Ramos (cell line): ENCODE measurements around the gene TSC22D2.

Experiments
- in situ Hi-C: fragments of 300-500 bp; cut with MboI; formaldehyde crosslinking; loops from one replicate; pipeline ENCODE4 v1.14.3; 2022; ENCODE audit warnings: low sequenced_read_pairs; ENCODE audit not compliant: unreplicated experiment

TSC22D2 gene

DNA sequence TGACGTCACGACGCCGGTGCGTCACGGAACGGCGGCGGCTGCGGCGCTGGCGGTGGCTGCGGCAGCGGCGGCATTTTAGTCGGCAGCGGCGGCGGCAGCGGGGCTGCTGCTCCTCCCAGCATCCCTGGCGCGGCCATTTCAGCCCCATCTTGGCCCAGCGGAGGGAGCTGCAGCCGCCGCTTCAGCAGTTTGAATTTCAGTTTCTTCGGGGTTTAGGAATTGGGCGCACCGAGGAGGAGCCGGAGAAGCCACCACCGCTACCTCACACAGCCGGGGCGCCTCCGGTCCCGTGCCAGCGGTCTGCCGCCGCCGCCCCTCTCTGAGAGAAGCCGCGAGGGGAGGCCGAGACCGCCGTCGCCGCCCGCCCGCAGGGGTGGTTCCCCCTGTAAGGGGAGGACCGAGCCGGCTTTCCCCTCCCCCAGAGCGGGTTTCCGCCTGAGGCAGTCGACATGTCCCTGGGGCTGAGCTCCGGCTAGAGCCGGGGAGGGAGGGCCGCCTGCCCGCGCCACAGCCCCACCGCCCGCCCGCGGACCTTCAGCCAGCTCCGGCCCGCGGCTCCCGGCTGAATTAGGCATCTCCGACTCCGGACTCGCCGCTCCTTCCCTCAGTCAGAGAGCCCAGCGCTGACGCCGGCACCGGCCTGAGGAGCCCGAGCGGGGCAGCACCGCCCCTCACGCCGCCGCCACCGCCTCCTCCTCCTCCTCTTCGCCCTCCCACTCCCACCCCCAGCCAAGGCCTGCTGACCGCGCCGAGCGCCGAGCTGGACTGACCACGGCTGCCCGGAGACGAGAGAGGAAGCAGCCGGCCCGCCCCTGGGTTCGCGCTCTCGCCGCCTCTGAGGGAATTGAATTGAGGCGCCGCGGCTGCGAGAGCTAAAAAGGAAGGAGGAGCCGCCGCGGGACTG, at the start of gene TSC22D2:
TSC22D2 (plus strand) TSS at position 78 of the 904 bp plus-strand sequence. CDS start 1,053 bp downstream, outside the sequence.
- in situ Hi-C loops = no loop called here

DNA sequence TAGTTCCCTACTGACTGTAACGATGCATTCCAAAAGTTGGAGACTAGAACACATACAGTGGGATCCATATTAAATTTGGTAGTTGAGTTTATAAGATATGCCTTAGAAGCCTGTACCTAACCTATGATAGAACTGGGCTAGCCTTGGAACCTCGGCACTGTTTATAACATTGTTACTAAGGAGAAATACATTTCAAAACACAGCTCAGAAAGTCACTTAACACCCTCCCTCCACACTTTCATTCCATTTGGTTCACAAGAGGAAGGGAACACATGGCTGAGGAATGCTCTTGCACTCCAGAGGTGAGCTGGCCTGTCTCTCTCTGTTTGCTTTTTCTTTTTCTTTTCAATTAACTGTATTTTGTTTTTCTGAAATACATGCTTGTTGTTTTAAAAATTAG, 48.7 kb upstream of the TSC22D2 start:
- in situ Hi-C loops = no loop called here

DNA sequence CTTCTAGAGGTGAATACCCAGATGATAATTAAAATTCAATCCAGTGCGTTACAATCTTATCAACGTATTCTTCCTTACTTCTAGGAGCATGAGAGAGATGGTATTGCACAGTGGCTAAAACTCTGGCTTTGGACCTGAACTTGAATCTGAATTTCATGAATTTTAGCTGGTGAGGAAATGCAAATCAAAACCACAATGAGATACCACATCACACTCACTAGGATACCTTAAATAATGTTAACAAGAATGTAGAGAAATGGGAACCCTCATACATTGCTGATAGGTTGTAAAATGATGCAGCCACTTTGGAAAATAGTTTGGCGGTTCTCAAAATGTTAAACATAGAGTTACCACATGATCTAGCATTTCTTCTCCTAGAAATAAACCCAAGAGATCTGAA, 47.1 kb upstream of the TSC22D2 start:
- in situ Hi-C loops = no loop called here

DNA sequence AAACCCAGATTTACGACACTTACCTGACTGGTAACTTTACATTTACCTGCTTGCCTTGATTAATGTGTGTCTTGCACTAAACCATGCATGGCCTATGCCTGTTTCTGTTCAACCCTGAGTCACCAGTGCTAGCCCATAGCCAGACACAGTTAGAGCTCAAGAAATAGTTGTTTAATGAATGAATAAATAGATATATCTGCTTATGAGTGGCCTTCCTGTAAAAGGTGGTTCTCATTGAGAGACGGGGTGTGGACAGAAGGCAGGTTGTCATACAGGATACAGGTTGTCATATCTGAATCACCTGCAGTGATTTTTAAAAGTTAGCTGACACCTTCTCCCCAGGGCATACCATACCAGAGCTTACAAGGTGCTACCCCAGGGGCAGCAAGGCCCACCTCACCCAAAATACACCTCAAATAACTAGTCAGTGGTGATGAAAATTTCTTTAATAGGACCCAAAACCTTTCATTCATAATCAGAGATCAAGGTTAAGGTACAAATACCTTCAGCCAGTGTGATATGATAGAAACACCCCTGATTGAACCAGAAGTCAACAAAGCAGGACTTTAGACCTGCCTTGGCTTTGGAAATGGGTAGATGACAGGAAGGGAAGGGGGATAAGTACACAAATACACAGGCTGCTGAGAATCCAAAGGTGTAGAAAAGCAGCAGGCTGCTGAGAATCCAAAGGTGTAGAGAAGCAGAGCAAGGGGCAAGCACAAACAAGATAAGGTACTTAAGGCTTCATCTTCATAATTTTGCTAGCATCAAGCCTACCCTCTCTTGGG, 45.4 kb upstream of the TSC22D2 start:
- in situ Hi-C loops = no loop called here

GRCh38 chr3:150363420-150363819, 44.7 kb upstream of the TSC22D2 start:
- in situ Hi-C loops = no loop called here

DNA sequence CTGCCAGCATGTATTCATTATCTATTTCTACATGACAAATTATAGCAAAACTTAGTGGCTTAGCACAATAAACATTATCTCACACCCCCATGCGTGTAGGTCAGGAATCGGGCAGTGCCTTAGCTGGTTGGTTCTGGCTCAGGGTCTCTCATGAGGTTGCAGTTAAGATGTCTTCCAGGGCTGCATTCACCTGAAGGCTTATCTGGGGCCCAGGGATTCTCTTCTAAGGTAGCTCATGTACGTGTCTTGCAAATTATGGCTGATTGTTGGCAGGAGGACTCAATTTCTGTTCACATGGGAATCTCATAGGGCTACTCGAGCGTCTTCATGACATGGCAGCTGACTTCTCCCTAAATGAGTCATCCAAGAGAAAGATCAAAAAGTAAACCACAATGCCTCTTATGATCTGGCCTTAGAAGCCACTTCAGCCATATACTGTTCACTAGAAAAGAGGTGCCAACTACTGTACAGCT, 42.9 kb upstream of the TSC22D2 start:
- in situ Hi-C loops = no loop called here

GRCh38 chr3:150367757-150368156, 40.3 kb upstream of the TSC22D2 start:
- in situ Hi-C loops = no loop called here

GRCh38 chr3:150370122-150370602, 37.9 kb upstream of the TSC22D2 start:
- in situ Hi-C loops = no loop called here

DNA sequence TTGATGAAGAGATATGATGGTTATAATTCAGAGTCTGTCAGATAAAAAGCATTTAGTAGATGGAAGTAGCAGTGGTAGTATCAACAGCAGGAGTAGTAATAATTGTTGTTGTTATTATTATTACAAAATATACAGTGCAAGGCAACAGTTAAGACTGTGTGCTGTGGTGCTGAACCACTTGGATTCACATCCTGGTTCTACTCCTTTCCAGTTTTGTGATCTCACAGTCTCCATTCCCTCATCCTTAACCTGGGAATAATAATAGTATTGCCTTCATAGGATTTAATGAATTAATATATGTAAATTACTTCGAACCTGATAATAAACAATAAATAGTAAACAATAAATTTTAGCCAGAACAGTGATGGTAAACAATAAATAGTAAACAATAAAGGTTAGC, 37.1 kb upstream of the TSC22D2 start:
- in situ Hi-C loops = no loop called here

GRCh38 chr3:150371741-150372254, 36.3 kb upstream of the TSC22D2 start:
- in situ Hi-C loops = no loop called here

DNA sequence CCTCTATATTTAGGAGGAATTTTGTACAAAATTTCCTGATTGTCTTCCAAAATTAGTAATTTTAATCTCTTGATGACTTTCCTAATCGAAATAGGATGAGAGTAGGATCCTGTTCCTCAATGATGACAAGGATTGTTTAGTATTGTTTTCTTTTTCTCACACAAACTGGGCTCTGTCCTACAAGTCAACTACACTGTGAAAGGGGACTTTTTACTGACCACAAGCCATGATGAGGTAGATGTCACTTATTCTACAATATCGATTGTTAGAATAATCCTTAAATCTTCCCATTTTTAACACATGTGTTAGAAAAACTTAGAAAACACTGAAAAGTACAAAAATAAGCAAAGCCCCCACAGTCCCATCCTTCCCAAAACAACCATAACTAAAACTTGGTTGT, 35.8 kb upstream of the TSC22D2 start:
- in situ Hi-C loops = no loop called here

DNA sequence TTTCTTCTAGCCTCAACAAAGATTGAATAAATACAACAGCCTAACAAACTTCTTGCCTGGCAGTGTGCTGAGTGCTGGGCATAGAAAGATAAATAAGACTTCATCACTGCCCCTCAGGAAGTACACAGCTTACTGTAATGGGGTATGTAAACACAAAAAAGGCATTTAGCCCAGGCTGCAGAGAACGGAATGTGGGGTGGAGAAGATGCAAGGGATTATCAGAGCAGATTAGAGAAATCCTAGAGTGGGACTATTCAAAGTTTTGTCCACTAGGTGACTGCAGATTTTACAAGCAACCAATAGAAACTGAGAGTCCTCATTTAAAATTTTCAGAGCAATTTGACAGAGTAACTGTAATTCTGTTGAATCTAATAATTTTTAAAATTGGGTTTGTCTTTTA, 35.4 kb upstream of the TSC22D2 start:
- in situ Hi-C loops = no loop called here

- in situ Hi-C loops = no loop called here
Measured at GRCh38 chr3:150373234-150373875, 34.7 kb upstream of the TSC22D2 start.

DNA sequence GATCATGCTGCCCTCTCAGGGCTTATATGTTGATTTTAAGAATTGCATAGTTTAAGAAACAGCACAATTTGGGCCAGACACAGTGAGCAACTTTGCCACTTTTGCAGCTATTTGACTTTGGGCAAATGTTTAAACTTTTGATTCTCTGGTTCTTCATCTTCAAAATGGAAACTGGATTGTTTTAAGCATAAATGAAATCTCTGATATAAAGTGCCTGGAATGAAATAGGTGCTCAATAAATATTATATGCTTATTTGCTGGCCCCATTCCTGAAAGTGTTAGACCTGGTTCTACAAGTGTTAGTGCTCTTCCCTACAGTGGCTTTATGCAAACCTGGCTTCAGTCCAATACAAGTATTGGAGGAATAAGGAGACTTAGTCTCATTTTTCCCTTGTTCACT, 33.1 kb upstream of the TSC22D2 start:
- in situ Hi-C loops = no loop called here

DNA sequence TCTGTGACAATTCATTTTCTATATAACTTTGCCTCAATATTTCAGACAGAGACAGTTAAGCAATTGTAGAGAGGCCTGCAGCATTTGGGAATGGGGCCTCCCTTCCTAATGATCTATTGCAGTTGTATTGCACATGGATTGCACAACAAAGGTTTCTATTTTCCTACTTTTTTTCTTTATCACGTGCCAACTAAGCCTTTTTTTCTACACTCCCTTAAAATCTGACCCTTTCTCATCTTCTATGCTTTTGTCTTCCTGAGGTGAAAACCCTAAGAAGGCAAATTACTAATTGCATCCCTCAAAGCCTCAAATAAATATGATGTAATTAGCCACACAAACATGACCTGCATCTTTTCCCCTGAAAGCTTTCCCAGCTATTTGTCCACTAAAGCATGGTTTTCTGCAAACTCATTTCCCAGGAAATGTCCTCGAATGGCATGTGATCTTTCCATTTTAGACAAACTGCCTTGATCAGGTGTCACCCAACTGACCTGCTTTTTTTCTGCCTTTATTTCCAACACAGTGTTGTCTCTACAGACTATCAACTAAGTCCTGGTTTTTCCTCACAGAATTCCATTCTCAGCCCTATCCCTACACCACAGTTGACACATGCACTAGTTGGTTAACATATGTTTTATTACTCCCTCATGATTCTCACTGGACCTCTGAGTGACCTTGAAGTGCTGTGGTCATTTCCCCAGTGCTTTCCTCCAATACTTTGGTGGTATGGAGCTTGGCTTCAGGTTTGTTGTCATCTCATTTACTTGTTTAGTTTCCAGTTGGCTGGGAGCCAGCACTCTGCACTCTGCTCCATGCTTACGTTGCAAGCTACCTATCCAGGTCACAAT, 31.9 kb upstream of the TSC22D2 start:
- in situ Hi-C loops = no loop called here

DNA sequence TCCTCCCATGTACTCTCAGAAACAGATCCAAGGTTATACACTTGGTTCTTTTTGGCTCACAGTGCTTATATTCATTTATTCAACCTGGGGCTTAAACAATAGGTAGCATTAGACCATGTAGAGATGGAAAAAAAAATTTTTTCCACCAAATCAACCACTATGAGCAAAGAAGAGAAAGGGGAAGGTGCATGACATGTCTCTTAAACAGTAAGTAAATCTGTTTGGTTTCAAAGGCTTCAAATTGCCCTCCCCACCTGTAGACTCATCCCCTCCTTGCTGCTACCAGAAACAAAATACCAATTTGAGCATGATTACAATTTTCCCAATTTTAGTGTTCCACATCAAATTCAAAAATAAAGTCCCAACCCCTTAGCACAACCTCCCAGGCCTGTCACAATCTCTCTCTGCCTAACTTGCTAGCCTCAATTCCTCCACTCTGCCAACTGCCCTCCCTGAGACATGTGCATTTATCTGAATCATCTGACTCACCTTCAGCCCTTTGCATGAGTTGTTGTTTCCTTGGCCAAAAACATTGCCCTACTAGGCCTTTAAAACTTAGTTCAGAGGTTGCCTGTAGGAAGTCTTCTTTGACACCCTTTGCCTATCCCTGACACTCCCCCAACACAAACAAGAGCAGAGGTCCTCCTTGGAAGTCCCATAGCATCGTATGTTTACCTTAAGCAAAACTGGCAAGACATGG, 30.3 kb upstream of the TSC22D2 start:
- in situ Hi-C loops = no loop called here

DNA sequence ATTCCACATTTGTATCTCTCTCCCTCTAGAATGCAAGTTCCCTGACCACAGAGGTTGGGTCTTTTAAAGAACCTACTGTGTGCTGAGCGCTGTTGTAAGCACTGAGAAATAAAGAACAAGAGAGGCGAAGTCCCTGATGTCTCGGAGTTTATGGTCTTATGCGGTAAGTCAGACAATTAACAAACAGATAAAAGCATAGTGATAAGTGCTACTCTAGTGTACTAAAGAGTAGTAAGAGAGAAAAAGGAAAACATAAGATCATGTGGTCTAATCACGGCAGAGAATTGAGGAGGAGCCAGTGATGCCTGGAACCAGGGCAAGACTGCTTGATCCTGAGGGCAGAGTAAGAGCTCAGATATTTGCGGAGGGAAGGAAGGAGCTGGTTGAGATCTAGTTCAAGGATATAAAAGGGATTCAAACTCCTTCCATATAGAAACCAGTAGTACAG, 29.8 kb upstream of the TSC22D2 start:
- in situ Hi-C loops = no loop called here

DNA sequence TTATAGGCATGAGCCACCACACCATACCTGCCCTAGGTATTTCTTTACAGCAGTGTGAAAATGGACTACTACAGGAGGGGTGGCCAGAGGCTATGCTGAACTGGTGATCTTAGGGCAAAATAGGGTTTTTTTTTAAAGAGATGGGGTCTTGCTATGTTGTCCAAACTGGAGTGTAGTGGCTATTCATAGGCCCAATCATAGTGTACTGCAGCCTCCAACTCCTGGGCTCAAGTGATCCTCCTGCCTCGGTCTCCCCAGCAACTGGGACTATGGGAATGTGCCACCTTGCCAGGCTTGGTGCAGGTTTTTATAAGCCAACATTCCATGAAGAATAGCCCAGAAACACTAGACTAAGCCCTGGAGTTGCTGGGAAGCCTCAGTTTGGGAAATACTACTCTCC, 28.6 kb upstream of the TSC22D2 start:
- in situ Hi-C loops = no loop called here
